HFFc6 (cell line): ENCODE measurements around the gene XCL2. TPM values are rescaled to one million over a fixed set of nuclear protein-coding genes. Genes with fewer than 3 reads are reported as not detected.
"Not testable (repeated sequence)": the region's sequence is repeated elsewhere in the genome, so short reads cannot be mapped to it uniquely, and the experiment has no call there.

Experiments used
- DNase-seq: peaks from one replicate; pipeline ENCODE4 v3.0.0-alpha.2; 2018
- H3K27ac Mint-ChIP-seq: 2 replicates; pipeline ENCODE4 v1.8.0; 2020; ENCODE audit warnings: mild to moderate bottlenecking, mixed read lengths
- H3K27me3 Mint-ChIP-seq: 2 replicates; pipeline ENCODE4 v1.8.0; 2021; ENCODE audit warnings: mild to moderate bottlenecking, moderate library complexity, mixed read lengths; ENCODE audit not compliant: insufficient read depth
- H3K36me3 Mint-ChIP-seq: 2 replicates; pipeline ENCODE4 v1.8.0; 2021; ENCODE audit warnings: low read depth, mixed read lengths
- H3K4me1 Mint-ChIP-seq: 2 replicates; pipeline ENCODE4 v1.8.0; 2020; ENCODE audit warnings: low read depth, mixed read lengths
- H3K4me3 Mint-ChIP-seq: 2 replicates; pipeline ENCODE4 v1.8.0; 2020; ENCODE audit warnings: mild to moderate bottlenecking, moderate library complexity, mixed read lengths
- H3K9me3 Mint-ChIP-seq: 2 replicates; pipeline ENCODE4 v1.8.0; 2020; ENCODE audit warnings: mild to moderate bottlenecking, mixed read lengths
- long read RNA-seq: library from polyadenylated mRNA; unstranded; transcript quantifications from one replicate; pipeline ENCODE4 v2.0.0, GENCODE V29; 2019
- total RNA-seq, 6 experiments: library from RNA; stranded (reverse); fragmentation: NEBNext Ultra II Directional; extraction: Animal tissue kit (Norgen Biotek cat#: 25700); gene quantifications; 2 replicates in 1 of 6; 3 replicates in 5 of 6; pipeline ENCODE4 v1.2.3, GENCODE V29; 2021
- TF ChIP-seq, protein P1 (sequence below): fragments of 200-600 bp; sonication (generic); IDR thresholded peaks from 2 replicates; pipeline ENCODE4 v1.5.0; 2021; ENCODE audit warnings: antibody characterized with exemption, mild to moderate bottlenecking

The XCL2 gene, protein sequence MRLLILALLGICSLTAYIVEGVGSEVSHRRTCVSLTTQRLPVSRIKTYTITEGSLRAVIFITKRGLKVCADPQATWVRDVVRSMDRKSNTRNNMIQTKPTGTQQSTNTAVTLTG
- total RNA-seq: not detected
- long read RNA-seq: 0 reads

DNA sequence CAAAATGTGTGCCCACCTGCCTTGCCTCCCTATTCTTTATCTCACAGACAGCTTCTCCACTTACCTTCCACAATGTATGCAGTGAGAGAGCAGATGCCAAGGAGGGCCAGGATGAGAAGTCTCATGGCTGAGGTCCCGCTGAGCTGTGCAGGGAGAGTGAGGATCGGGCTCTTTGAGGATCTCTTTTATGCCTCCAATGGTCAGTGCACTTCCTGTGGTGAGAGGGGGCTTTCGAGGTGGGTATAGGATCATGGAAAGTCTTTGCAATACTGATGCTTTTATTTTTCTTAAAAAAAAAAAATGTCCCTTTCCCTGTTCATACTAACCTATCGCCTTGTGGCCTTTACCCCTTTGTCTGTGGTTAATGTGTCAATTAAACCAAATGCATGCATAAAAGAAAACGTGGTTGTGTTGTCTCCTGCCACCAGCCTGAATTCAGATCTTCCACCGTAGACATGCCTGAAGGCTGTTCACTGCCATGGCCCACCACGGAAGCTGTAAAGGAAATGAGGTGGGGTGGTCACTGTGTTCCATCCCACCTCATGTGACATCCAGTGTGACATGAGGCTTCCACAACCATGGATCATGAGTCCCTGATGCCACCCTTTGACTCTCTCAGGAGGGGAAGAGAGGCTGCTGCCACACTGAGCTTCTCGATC is at the start of gene XCL2:
Gene XCL2, minus strand, starts transcription at position 158 of the 659 bp plus-strand sequence. Its CDS starts 33 bp downstream, at position 125.
- DNase-seq, H3K27me3 Mint-ChIP-seq, H3K36me3 Mint-ChIP-seq, H3K27ac Mint-ChIP-seq, H3K4me3 Mint-ChIP-seq, H3K9me3 Mint-ChIP-seq, H3K4me1 Mint-ChIP-seq: not testable (repeated sequence)

DNA sequence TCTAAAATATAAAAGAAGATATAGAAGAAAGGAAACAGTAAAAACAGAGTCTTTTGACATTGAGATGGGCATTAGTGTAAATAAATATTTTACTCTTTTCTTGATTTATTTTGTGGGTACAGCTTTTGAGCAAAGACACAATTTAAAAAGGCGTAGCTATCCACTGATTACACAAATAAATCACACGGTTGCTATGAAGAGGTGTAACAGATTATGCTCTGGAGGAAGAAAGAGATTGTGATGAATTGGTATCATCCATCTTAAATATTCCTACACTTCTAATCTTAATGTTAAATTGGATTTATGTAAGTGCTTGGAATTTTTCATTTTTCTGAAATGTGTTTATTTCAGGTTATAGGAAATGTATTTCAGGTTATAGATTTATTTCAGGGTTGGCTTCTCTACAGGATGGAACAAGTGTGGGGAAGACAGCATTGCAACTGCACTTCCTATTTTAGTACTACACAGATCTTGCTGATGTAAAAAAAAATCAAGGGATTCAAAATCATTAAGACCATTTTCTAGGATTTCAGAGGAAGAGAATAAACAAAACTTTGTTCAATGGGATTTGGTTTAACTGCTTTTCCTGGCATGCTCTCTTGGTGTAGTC is 47.9 kb upstream of the XCL2 start:
- TF ChIP-seq, protein P1, sequence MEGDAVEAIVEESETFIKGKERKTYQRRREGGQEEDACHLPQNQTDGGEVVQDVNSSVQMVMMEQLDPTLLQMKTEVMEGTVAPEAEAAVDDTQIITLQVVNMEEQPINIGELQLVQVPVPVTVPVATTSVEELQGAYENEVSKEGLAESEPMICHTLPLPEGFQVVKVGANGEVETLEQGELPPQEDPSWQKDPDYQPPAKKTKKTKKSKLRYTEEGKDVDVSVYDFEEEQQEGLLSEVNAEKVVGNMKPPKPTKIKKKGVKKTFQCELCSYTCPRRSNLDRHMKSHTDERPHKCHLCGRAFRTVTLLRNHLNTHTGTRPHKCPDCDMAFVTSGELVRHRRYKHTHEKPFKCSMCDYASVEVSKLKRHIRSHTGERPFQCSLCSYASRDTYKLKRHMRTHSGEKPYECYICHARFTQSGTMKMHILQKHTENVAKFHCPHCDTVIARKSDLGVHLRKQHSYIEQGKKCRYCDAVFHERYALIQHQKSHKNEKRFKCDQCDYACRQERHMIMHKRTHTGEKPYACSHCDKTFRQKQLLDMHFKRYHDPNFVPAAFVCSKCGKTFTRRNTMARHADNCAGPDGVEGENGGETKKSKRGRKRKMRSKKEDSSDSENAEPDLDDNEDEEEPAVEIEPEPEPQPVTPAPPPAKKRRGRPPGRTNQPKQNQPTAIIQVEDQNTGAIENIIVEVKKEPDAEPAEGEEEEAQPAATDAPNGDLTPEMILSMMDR: no peak
- Mint-ChIP-seq H3K4me3 (no peak overlapping the region), H3K4me1 (no peaks in the 10 kb centered on the region), H3K27me3 (peaks cover 3% of the 10 kb centered on the region; the same call in 1 of the 2 replicates), H3K9me3 (no peaks in the 10 kb centered on the region), H3K27ac (no peak overlapping the region), H3K36me3 (no peaks in the 10 kb centered on the region)
- DNase-seq: no peak

DNA sequence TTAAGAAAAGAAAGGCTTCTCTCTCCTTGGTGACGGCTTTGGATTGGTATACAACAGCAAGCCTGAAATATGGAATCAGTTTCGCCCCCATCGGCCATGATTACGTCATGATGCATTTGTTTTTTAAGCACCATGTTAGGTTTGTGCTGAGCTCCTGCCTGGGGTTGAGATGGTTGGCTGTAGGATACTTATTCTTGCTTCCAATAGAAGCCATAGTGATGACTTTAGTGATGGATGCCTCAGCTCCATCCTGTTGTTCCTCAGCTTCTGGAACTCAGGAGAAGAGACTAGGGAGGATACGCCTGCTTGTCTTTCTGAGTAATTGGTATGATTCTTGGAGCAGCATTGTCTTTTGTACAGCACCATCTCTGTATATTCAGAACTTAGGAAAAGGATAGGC is 47.3 kb upstream of the XCL2 start:
- no peaks in the 10 kb centered on the region for H3K36me3 Mint-ChIP-seq
- no peaks in the 10 kb centered on the region for H3K9me3 Mint-ChIP-seq
- TF ChIP-seq, protein P1: no peak
- no peak overlapping the region for H3K4me3 Mint-ChIP-seq
- no peak overlapping the region for H3K27ac Mint-ChIP-seq
- DNase-seq: no peak
- H3K4me1 Mint-ChIP-seq: no peaks in the 10 kb centered on the region
- H3K27me3 Mint-ChIP-seq: peaks cover 3% of the 10 kb centered on the region; the same call in 1 of the 2 replicates

DNA sequence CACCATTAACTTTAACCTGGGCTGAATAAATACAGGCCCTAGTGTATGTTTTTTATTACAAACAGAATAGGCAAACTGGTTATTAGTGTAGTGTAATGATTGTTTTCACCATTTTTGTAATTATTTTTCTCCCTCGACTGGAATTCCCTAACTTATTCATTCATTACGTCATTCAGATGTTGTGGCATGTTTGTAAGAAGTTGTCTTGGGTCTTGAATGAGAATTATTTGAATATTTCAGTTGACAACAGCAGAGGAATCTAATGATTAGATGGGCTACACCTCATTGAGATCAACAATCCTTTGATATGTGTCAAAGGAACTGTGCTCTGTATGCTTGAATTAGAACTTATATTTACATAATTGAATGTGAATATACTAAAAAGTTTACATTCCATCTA is 45.4 kb upstream of the XCL2 start:
- Mint-ChIP-seq H3K27me3 (peaks cover 6% of the 10 kb centered on the region), H3K27ac (no peak overlapping the region), H3K9me3 (no peaks in the 10 kb centered on the region), H3K4me1 (peaks cover 12% of the 10 kb centered on the region), H3K4me3 (no peak overlapping the region), H3K36me3 (no peaks in the 10 kb centered on the region)
- TF ChIP-seq, protein P1: no peak
- no peak for DNase-seq

DNA sequence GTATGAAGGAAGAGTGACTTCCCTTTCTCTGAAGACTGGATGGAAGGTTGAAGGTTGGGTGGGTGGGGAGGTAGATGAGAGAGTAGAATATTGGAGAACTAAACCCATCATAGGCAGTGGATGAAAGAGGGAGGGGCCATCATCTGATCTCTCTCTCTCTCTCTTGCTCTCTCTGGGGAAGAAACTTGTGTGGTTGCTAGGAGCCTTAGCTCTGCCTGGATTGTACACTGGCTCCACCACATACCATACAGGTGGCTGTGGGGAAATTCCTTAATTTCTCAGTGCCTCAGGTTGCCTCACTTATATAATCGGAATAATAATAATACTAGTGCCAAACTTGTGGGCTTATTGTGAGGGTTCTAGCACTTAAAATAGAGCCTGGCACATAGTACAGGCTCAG is 42.1 kb upstream of the XCL2 start:
- H3K27ac Mint-ChIP-seq: no peak overlapping the region

More for the DNA sequence above, 42.1 kb upstream of the XCL2 start:
- Mint-ChIP-seq H3K4me3 (no peak overlapping the region), H3K27me3 (peaks cover 6% of the 10 kb centered on the region), H3K4me1 (peaks cover 27% of the 10 kb centered on the region), H3K9me3 (no peaks in the 10 kb centered on the region), H3K36me3 (no peaks in the 10 kb centered on the region)
- no peak for DNase-seq
- TF ChIP-seq, protein P1: no peak
